ENCODE results near the gene ARNT2.

The ARNT2 gene

GRCh38 chr15:80415358-80415670 lies 11.1 kb downstream of the ARNT2 start:
- Histone ChIP-seq H3K79me2 (ENCODE audit: insufficient read depth, low read length) (no peaks in the 10 kb centered on the region), H3K9me2 (ENCODE audit: low read depth, low read length) (no peaks in the 10 kb centered on the region), H3F3A (ENCODE audit: insufficient read depth, low read length) (no peaks in the 10 kb centered on the region), H3K9ac (ENCODE audit: low read length) (no peak overlapping the region), H3K27me3 (ENCODE audit: insufficient read depth, low read length) (no peaks in the 10 kb centered on the region), H3K4me2 (ENCODE audit: low read length) (no peak overlapping the region), H3K4me1 (ENCODE audit: insufficient read depth, low read length, severe bottlenecking) (no peaks in the 10 kb centered on the region), H3K9me3 (ENCODE audit: low read length) (no peaks in the 10 kb centered on the region), H2AFZ (ENCODE audit: low read length) (no peak overlapping the region), H3K27ac (ENCODE audit: low read depth, low read length, poor library complexity, severe bottlenecking) (no peak overlapping the region), H4K20me1 (ENCODE audit: insufficient read depth, low read length) (no peaks in the 10 kb centered on the region), H3K4me3 (ENCODE audit: low read depth, low read length, poor library complexity, severe bottlenecking) (no peak overlapping the region), H3K36me3 (ENCODE audit: insufficient read depth, low read length) (no peaks in the 10 kb centered on the region)
- no peak for TF ChIP-seq EZH2 (IDR thresholded peaks at IDR 0.05; ENCODE audit: borderline replicate concordance, low read length)
- no peak for TF ChIP-seq CTCF (IDR thresholded peaks at IDR 0.05; ENCODE audit: low read length)

GRCh38 chr15:80416702-80417101 lies 12.5 kb downstream of the ARNT2 start:
- no peak overlapping the region for H2AFZ ChIP-seq (ENCODE audit: low read length)
- H3K4me2 ChIP-seq (ENCODE audit: low read length) = no peak overlapping the region
- no peak overlapping the region for H3K27ac ChIP-seq (ENCODE audit: low read depth, low read length, poor library complexity, severe bottlenecking)
- no peaks in the 10 kb centered on the region for H4K20me1 ChIP-seq (ENCODE audit: insufficient read depth, low read length)
- no peak overlapping the region for H3K9ac ChIP-seq (ENCODE audit: low read length)
- H3K27me3 ChIP-seq (ENCODE audit: insufficient read depth, low read length) = no peaks in the 10 kb centered on the region
- H3K79me2 ChIP-seq (ENCODE audit: insufficient read depth, low read length) = no peaks in the 10 kb centered on the region
- H3K9me3 ChIP-seq (ENCODE audit: low read length) = no peaks in the 10 kb centered on the region
- no peaks in the 10 kb centered on the region for H3K9me2 ChIP-seq (ENCODE audit: low read depth, low read length)
- TF ChIP-seq CTCF (IDR thresholded peaks at IDR 0.05; ENCODE audit: low read length) (no peak), EZH2 (IDR thresholded peaks at IDR 0.05; ENCODE audit: borderline replicate concordance, low read length) (no peak)
- no peaks in the 10 kb centered on the region for H3K36me3 ChIP-seq (ENCODE audit: insufficient read depth, low read length)
- no peaks in the 10 kb centered on the region for H3K4me1 ChIP-seq (ENCODE audit: insufficient read depth, low read length, severe bottlenecking)
- H3F3A ChIP-seq (ENCODE audit: insufficient read depth, low read length) = no peaks in the 10 kb centered on the region
- no peak overlapping the region for H3K4me3 ChIP-seq (ENCODE audit: low read depth, low read length, poor library complexity, severe bottlenecking)

- no peak overlapping the region for H3K4me3 ChIP-seq (ENCODE audit: low read depth, low read length, poor library complexity, severe bottlenecking)
- no peak overlapping the region for H3K9ac ChIP-seq (ENCODE audit: low read length)
- H3K9me2 ChIP-seq (ENCODE audit: low read depth, low read length) = no peaks in the 10 kb centered on the region
- TF ChIP-seq CTCF (IDR thresholded peaks at IDR 0.05; ENCODE audit: low read length) = peak; percentile 63
- no peak for TF ChIP-seq EZH2 (IDR thresholded peaks at IDR 0.05; ENCODE audit: borderline replicate concordance, low read length)
- no peaks in the 10 kb centered on the region for H3K36me3 ChIP-seq (ENCODE audit: insufficient read depth, low read length)
- H2AFZ ChIP-seq (ENCODE audit: low read length) = no peak overlapping the region
- no peaks in the 10 kb centered on the region for H4K20me1 ChIP-seq (ENCODE audit: insufficient read depth, low read length)
- no peak overlapping the region for H3K4me2 ChIP-seq (ENCODE audit: low read length)
- no peaks in the 10 kb centered on the region for H3K27me3 ChIP-seq (ENCODE audit: insufficient read depth, low read length)
- H3K4me1 ChIP-seq (ENCODE audit: insufficient read depth, low read length, severe bottlenecking) = no peaks in the 10 kb centered on the region
- no peak overlapping the region for H3K27ac ChIP-seq (ENCODE audit: low read depth, low read length, poor library complexity, severe bottlenecking)
- H3K9me3 ChIP-seq (ENCODE audit: low read length) = no peaks in the 10 kb centered on the region
- H3F3A ChIP-seq (ENCODE audit: insufficient read depth, low read length) = no peaks in the 10 kb centered on the region
- no peaks in the 10 kb centered on the region for H3K79me2 ChIP-seq (ENCODE audit: insufficient read depth, low read length)
Measured at GRCh38 chr15:80418892-80419537, 14.8 kb downstream of the ARNT2 start.

All from OCI-LY1 (cell line).